H1 (cell line): ENCODE measurements around the gene RPS15. TPM values are rescaled to one million over a fixed set of nuclear protein-coding genes. Genes with fewer than 3 reads are reported as not detected.

Experiments
- BCL11A ChIP-seq, 2 experiments: IDR thresholded peaks; one replicate each; pipeline ENCODE4 v1.6.1; 2011; ENCODE audit warnings: low read depth in 2 of 2, low read length in 2 of 2, mild to moderate bottlenecking in 2 of 2
- CBX8 ChIP-seq: fragments of 300-800, 300-1000 bp; sonication (generic); IDR thresholded peaks from 2 replicates; pipeline ENCODE4 v1.7.1; 2016; ENCODE audit warnings: low read depth, low read length, borderline replicate concordance
- CHD2 ChIP-seq: IDR thresholded peaks from 2 replicates; pipeline ENCODE4 v1.6.1; 2012; ENCODE audit warnings: low read length, improper control_type of control experiment
- KDM1A ChIP-seq: fragments of 200-600, 300-600 bp; sonication (generic); IDR thresholded peaks from 2 replicates; pipeline ENCODE4 v1.7.1; 2016; ENCODE audit warnings: mild to moderate bottlenecking, low read length, borderline replicate concordance
- POLR2A ChIP-seq, 2 experiments: IDR thresholded peaks; 1 replicate in 1 of 2; 2 replicates in 1 of 2; pipeline ENCODE4 v1.6.1; 2011; ENCODE audit warnings: low read depth in 2 of 2, low read length in 2 of 2, mild to moderate bottlenecking in 2 of 2; ENCODE audit errors: control extremely low read depth in 1 of 2
- RXRA ChIP-seq: IDR thresholded peaks from 2 replicates; pipeline ENCODE4 v1.6.1; 2011; ENCODE audit warnings: low read depth, mild to moderate bottlenecking, low read length, moderate library complexity; ENCODE audit not compliant: insufficient read depth
- polyA plus RNA-seq, 7 experiments: library from polyadenylated mRNA; depleted of rRNA in 3 of 7; stranded (reverse) in 5 of 7; unstranded in 2 of 7; fragments of >200 nt in 5 of 7; fragments of 200-250 nt in 2 of 7; gene quantifications; 1 replicate in 5 of 7; 2 replicates in 1 of 7; 4 replicates in 1 of 7; pipeline versions ENCODE4 v1.2.1 to v1.2.3, GENCODE V29; 2011 to 2013; ENCODE audit warnings: missing spikeins in 2 of 7, mixed read lengths in 2 of 7
- total RNA-seq: library from RNA; stranded (reverse); fragmentation: NEBNext Ultra II Directional; extraction: Animal tissue kit (Norgen Biotek cat#: 25700); gene quantifications from 2 replicates; pipeline ENCODE4 v1.2.1, GENCODE V29; 2021
- TF ChIP-seq, protein P1 (sequence below): IDR thresholded peaks from 2 replicates; pipeline ENCODE4 v1.6.1; 2012; ENCODE audit warnings: low read length, inconsistent platforms

Gene RPS15
- total and polyA plus RNA-seq, 2 of the 8 experiments (the other 6 are each of a cell fraction or from before 2014, with no cell fraction given): 1,562 to 3,890 TPM

DNA sequence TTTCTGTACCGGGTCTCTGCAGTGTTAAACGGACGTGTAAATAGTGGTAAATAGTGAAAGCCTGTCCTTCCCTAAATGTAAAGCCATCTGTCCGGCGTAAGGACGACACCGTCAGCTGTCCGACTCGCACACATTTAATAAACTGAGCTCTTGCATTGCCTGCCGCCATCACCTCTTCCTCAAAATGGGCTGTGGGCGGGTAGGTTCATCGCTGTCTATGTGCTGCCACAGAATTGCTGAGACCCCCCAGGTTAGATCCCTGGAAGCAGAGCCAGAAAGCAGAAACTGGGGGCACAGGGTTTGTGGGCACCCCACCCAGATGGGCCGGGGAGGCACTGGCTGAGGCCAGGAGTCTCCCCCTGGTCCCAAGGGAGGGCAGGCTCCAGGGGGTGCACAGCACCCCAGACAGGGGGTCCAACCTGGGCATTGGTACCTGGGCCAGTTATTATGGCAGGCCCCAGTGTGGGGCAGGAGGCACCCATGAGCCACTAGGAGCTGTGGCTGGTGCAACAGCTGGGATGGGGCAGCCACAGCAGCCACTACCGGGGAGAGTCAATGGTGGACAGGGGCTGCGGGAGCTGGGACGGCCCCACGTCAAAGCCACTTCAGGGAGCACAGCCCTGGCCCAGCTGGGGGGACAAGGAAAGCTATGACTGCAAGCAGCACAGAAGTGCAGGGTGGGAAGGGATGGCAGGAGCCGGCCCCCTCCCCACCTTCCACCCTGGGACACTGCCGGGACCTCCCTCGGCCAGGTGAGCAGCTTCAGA lies 35.1 kb downstream of the RPS15 start (continued):
- TF ChIP-seq CBX8 (no peak), KDM1A (no peak), BCL11A (IDR thresholded peaks at IDR 0.05; ENCODE audit: low read depth in 2 of 2, low read length in 2 of 2) (no peak), CHD2 (no peak), POLR2A (IDR thresholded peaks at IDR 0.05; ENCODE audit: control extremely low read depth in 1 of 2, low read depth in 2 of 2, low read length in 2 of 2) (no peak), RXRA (no peak)
- TF ChIP-seq, protein P1, sequence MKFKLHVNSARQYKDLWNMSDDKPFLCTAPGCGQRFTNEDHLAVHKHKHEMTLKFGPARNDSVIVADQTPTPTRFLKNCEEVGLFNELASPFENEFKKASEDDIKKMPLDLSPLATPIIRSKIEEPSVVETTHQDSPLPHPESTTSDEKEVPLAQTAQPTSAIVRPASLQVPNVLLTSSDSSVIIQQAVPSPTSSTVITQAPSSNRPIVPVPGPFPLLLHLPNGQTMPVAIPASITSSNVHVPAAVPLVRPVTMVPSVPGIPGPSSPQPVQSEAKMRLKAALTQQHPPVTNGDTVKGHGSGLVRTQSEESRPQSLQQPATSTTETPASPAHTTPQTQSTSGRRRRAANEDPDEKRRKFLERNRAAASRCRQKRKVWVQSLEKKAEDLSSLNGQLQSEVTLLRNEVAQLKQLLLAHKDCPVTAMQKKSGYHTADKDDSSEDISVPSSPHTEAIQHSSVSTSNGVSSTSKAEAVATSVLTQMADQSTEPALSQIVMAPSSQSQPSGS: no peak
